NCI-H2081 treated with DMSO at 0.1 percent for 48 hours (cell line): ENCODE data around the gene ZNF37A.
"Not testable (repeated sequence)": the region's sequence is repeated elsewhere in the genome, so short reads cannot be mapped to it uniquely, and the experiment has no call there.

ENCODE experiments used
- DNase-seq: peaks from one replicate; lab custom pipeline; 2025; lab: John Stamatoyannopoulos, UW

ZNF37A gene

DNA sequence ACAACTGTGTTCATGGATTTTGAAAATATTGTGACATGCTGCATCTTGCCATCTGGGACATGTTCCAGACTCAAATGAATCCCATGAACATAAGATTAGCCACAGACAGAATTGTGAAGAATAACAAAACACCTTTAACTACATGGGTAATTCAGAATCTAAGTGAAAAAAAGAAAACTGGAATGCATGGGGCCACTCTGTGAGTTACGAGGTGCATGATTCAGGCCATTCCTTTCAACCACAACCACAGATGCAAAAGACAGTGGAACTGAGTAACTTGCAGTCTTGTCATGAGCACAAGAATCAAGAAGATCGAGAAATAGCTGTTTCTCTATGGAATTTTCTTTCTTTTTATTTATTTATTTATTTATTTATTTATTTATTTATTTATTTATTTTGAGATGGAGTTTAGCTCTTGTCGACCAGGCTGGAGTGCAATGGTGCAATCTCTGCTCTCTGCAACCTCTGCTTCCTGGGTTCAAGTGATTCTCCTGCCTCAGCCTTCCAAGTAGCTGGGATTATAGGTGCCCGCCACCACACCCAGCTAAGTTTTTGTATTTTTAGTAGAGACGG is 56.8 kb downstream of the ZNF37A start:
- not testable (repeated sequence) for DNase-seq

DNA sequence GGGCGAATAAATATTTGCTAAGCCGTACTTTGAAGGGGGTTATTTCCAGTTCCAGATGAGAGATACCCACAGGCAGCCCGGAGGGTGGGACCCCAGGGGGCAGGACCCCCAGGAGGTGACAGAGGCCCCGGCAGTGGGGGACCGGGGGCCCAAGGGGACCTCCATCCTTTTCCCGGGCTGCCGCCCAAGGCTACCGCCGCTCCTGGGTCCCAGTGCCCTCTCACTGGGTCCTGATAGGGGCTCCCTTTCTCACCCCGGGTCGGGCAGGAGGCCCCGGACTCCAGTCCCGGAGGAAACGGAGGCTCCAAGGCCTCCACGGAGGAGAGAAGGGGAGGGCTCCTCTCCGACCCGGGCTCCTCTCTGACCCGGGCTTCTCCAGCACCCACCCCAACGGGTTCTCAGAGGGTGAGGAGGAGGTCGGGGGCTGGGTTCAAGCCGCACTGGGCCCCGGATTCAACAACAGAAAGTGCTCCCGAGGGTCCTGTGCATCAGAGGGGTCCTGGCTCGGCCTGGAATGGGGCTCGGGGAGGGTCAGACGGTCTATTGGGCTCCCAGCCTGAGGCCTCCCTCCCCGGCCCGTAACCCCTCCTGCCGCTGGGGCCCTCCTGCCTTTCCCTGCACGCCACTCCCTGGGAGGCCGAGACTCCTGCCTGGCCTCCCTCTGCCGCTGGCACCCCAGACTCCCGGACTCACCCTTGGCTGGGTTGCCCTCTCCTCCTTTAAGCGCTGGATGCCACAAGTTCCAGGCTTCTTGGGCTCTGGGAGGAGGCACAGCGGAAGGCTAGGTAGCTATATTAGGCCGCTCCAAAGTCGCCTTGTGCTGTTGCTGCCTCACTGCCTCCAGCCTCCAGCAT is 62.5 kb downstream of the ZNF37A start:
- no peak for DNase-seq

DNA sequence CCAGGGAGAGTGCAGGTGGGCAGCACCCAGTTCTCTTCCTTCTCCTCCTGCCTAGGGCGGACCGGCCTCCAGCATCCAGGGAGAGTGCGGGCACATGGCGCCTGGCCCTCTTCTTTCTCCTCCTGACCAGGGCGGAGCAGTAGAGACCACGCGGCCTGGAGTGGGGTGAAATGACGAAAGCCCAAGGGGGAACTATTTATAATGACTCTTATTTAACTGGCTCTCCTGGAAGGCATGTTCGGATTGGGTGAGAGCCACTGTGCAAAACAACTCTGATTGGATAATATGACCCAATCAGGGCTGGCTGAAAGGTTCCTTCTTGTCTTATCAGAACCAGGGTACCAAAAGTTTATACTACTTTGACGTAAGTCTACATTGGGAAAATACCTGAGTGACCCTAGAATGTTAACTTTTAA is 63.1 kb downstream of the ZNF37A start:
- no peak for DNase-seq

DNA sequence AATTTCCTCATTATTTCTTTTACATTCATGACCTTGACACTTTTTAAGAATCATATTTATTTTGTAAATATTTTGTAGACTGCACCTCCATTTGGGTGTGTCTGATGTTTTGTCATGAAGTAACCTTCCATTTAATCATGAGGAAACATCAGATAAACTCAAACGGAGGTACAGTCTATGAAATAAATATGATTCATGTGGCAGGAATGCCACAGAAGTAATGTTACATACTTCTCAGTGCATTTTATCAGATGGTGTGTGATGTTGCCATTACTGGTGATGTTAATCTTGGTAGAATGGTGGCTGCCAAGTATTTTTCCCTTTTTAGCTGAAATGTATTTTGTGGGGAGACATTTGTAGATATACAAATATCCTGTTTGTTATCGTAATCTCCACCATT is 64.9 kb downstream of the ZNF37A start:
- DNase-seq = no peak

DNA sequence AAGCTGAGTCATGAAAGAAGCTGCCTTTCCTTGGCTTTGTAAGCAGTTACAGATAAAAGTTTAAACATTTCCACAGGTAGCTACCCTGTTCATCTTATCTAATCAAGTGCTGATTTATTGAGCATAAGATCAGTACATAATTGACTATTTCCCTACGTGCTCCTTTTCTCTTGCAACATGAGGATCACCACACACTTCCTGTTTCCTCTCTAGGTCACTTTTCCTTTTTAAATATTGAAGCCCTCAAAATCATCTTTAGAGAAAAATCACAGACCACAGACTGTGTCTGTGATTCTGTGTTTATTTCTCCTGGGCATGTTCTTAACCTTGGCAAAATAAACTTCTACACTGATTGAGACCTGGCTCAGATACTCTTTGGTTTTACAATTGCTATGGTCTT is 69.5 kb downstream of the ZNF37A start:
- no peak for DNase-seq

DNA sequence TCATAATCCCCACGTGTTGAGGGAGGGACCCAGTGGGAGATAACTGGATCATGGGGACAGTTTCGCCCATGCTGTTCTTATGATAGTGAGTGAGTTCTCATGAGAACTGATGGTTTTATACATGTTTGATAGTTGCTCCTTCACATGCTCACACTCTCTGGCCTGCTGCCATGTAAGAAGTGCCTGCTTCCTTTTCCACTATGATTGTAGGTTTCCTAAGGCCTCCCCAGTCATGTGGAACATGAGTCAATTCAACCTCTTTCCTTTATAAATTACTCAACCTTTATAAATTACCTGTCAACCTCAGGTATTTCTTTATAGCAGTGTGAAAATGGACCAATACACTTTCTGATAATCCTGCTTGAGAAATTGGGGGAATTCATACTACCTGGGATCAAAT is 80.2 kb downstream of the ZNF37A start:
- DNase-seq = no peak

DNA sequence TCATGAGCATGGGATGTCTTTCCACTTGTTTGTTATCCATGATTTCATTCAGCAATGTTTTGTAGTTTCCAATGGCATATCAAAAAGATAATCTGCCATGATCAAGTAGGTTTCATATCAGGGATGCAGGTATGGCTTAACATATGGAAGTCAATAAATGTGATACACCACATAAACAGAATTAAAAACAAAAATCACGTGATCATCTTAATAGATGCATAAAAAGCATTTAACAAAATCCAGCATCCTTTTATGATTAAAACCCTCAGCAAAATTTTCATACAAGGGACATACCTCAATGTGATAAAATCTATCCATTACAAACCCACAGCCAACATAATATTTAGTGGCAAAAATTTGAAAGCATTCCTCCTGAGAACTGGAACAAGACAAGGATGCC is 90.3 kb downstream of the ZNF37A start:
- no peak for DNase-seq
